ENCODE results near the gene CDK8. TPM values are rescaled to one million over a fixed set of nuclear protein-coding genes. Genes with fewer than 3 reads are reported as not detected.

The CDK8 gene
- total and polyA plus RNA-seq, 9 of the 15 experiments (the other 6 are each of a cell fraction or from before 2014, with no cell fraction given), result 11.3 to 33.7 (median 20.3) TPM

- no peak overlapping the region for H3K4me3 ChIP-seq
- FAIRE-seq (no peak), DNase-seq (ENCODE audit: extremely low read depth in 1 of 4, low spot score in 3 of 4) (no peak), ATAC-seq (no peak)
- H3K4me2 ChIP-seq (ENCODE audit: insufficient read depth, low read length), result no peak overlapping the region
- intact Hi-C loops (cut with micrococcal nuclease) (no loop called here), in situ Hi-C loops (cut with MboI) (no loop called here)
- H3K9me3 ChIP-seq (replicated peaks; ENCODE audit: control insufficient read depth, insufficient read depth, low read depth, low read length), result no peaks in the 10 kb centered on the region
- H2AFZ ChIP-seq (ENCODE audit: low read depth, low read length), result no peak overlapping the region
- ChIA-PET CTCF (ENCODE audit: low intra/inter-chr PET ratio) (no interaction called here), POLR2A (no interaction called here)
- H3K27ac ChIP-seq (ENCODE audit: extremely low read depth, low read depth, low read length), result no peak overlapping the region
- no peaks in the 10 kb centered on the region; the same call in 1 of the 3 replicates for H3K36me3 ChIP-seq (ENCODE audit: control insufficient read depth, insufficient read depth, low read length)
- H3K79me2 ChIP-seq (ENCODE audit: control insufficient read depth, insufficient read depth, low read length), result peaks cover 72% of the 10 kb centered on the region
- H3K27me3 ChIP-seq (ENCODE audit: control insufficient read depth in 2 of 2, insufficient read depth in 2 of 2, low read length in 2 of 2), result no peaks in the 10 kb centered on the region
- H3K9me1 ChIP-seq (ENCODE audit: control insufficient read depth, insufficient read depth, low read length), result no peaks in the 10 kb centered on the region
- no peaks in the 10 kb centered on the region; a peak in 2 of 5 replicates for H3K4me1 ChIP-seq (replicated peaks in 1 of 2; ENCODE audit: control insufficient read depth in 2 of 2, insufficient read depth in 2 of 2, low read length in 2 of 2)
- WGBS (ENCODE audit: insufficient coverage, low coverage, missing lambda C conversion rate), result 54% methylated on average over 3 of the region's 3 CpGs
- TF ChIP-seq ZNF384 (IDR thresholded peaks at IDR 0.05; ENCODE audit: low read depth, low read length) (no peak), THAP7 (CRISPR knock-in tag; IDR thresholded peaks at IDR 0.05) (no peak)
- H3K9ac ChIP-seq (ENCODE audit: insufficient read depth in 1 of 2, low read depth in 2 of 2, low read length in 2 of 2), result no peak overlapping the region
- H4K20me1 ChIP-seq (replicated peaks; ENCODE audit: control insufficient read depth, insufficient read depth, low read length), result no peaks in the 10 kb centered on the region
- no TSS peak for BruUV-seq (replicated peaks)
These were observed 16.8 kb downstream of the CDK8 start for GRCh38 chr13:26270707-26271106.

- DNase-seq (ENCODE audit: extremely low read depth in 1 of 4, low spot score in 3 of 4) (no peak), FAIRE-seq (no peak), ATAC-seq (no peak; the same call in 2 of the 3 replicates)
- POLR2A ChIA-PET, result no interaction called here
- Histone ChIP-seq H3K27me3 (ENCODE audit: control insufficient read depth in 2 of 2, insufficient read depth in 2 of 2, low read length in 2 of 2) (no peaks in the 10 kb centered on the region), H3K4me2 (ENCODE audit: insufficient read depth, low read length) (no peak overlapping the region), H3K36me3 (ENCODE audit: control insufficient read depth, insufficient read depth, low read length) (no peaks in the 10 kb centered on the region; the same call in 1 of the 3 replicates), H3K27ac (ENCODE audit: extremely low read depth, low read depth, low read length) (no peak overlapping the region), H4K20me1 (replicated peaks; ENCODE audit: control insufficient read depth, insufficient read depth, low read length) (no peaks in the 10 kb centered on the region), H3K79me2 (ENCODE audit: control insufficient read depth, insufficient read depth, low read length) (peaks cover 65% of the 10 kb centered on the region), H3K4me1 (replicated peaks in 1 of 2; ENCODE audit: control insufficient read depth in 2 of 2, insufficient read depth in 2 of 2, low read length in 2 of 2) (peaks cover 0 to 5% of the 10 kb centered on the region in 2 experiments; a peak in 1 of 5 replicates), H3K9me1 (ENCODE audit: control insufficient read depth, insufficient read depth, low read length) (no peaks in the 10 kb centered on the region), H3K9me3 (replicated peaks; ENCODE audit: control insufficient read depth, insufficient read depth, low read depth, low read length) (no peaks in the 10 kb centered on the region), H3K4me3 (no peak overlapping the region), H3K9ac (ENCODE audit: insufficient read depth in 1 of 2, low read depth in 2 of 2, low read length in 2 of 2) (no peak overlapping the region), H2AFZ (ENCODE audit: low read depth, low read length) (no peak overlapping the region)
- in situ Hi-C loops (cut with MboI) (no loop called here), intact Hi-C loops (cut with micrococcal nuclease) (no loop called here)
- 65% methylated on average over 3 of the region's 3 CpGs for WGBS (ENCODE audit: insufficient coverage, low coverage, missing lambda C conversion rate)
- CTCF ChIA-PET (ENCODE audit: low intra/inter-chr PET ratio), result no interaction called here
- no TSS peak for BruUV-seq (replicated peaks)
- no peak for TF ChIP-seq THRB (CRISPR knock-in tag; conservative IDR thresholded peaks at IDR 0.05)
- no peak for TF ChIP-seq ZFP36 (IDR thresholded peaks at IDR 0.05; ENCODE audit: low read depth, low read length, partially characterized antibody)
- no peak for TF ChIP-seq E2F4 (CRISPR knock-in tag; IDR thresholded peaks at IDR 0.05; ENCODE audit: low read depth)
- no peak for TF ChIP-seq ZNF384 (IDR thresholded peaks at IDR 0.05; ENCODE audit: low read depth, low read length)
- TF ChIP-seq ZFPM2 (CRISPR knock-in tag; IDR thresholded peaks at IDR 0.05), result no peak
- TF ChIP-seq SMAD2 (IDR thresholded peaks at IDR 0.05; ENCODE audit: low read depth, low read length), result no peak
- TF ChIP-seq ZFX (CRISPR knock-in tag; IDR thresholded peaks at IDR 0.05), result no peak
- no peak for TF ChIP-seq ZNF449 (CRISPR knock-in tag; IDR thresholded peaks at IDR 0.05)
- no peak for TF ChIP-seq BRCA1 (IDR thresholded peaks at IDR 0.05)
- TF ChIP-seq BRCA1 (CRISPR knock-in tag; IDR thresholded peaks at IDR 0.05), result no peak
- no peak for TF ChIP-seq HMG20B (CRISPR knock-in tag; IDR thresholded peaks at IDR 0.05)
These were observed 18.7 kb downstream of the CDK8 start for GRCh38 chr13:26272621-26273020.

Data from K562 (cell line).